ENCODE measurements around the gene GRIK1.

DNA sequence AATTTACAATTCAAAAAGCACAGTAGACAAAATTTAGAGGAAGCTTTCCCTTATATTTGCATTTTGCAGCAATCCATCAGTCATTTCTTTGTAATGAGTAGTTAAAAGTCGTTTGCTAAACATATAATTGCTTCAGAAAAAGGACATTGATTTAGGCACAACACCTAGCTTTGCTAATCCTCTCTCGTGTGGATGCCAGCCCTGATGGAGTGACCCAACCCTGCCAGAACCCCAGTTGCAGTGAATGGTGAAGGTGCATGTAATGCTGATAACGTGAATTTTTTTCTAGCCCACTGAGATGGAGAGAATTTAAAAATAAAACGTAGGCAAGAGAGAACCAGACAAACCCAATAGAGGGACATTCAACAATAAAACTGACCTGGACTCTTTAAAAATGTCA is 263.4 kb downstream of the GRIK1 start:
- no peak for TF ChIP-seq CTCF (IDR thresholded peaks at IDR 0.05)
- no peak for TF ChIP-seq POLR2AphosphoS5 (IDR thresholded peaks at IDR 0.05)
- TF ChIP-seq POLR2A (IDR thresholded peaks at IDR 0.05), result no peak
- no peak for TF ChIP-seq EP300 (IDR thresholded peaks at IDR 0.05)

Data from suprapubic skin (tissue), 4 donors.